ENCODE measurements around the gene SORT1. TPM values are rescaled to one million over a fixed set of nuclear protein-coding genes. Genes with fewer than 3 reads are reported as not detected.
A peak's percentile ranks its signal among the peaks of the same experiment; 100 is the strongest.

SORT1 gene
- total RNA-seq, 6 experiments from 2014 or later = 3.2 to 30.3 (median 13.7) TPM

- peak; percentile 55 to 81 (median 70) for ATAC-seq
- TF ChIP-seq POLR2A (IDR thresholded peaks at IDR 0.05) (no peak), CTCF (IDR thresholded peaks at IDR 0.05) (no peak)
Observed at GRCh38 chr1:109312978-109313775, 84.5 kb downstream of the SORT1 start.

GRCh38 chr1:109312246-109312645 lies 85.5 kb downstream of the SORT1 start:
- Histone ChIP-seq H3K4me1 (peaks cover 0 to 22% (median 5%) of the 10 kb centered on the region in 4 donors), H3K27ac (no peak overlapping the region), H3K4me3 (no peak overlapping the region), H3K36me3 (no peaks in the 10 kb centered on the region), H3K27me3 (no peaks in the 10 kb centered on the region), H3K9me3 (no peaks in the 10 kb centered on the region)
- DNase-seq (no peak), ATAC-seq (no peak)
- 86% methylated on average over 2 of the region's 2 CpGs for WGBS (ENCODE audit: insufficient coverage, low coverage, low lambda C conversion rate, missing lambda C conversion rate)
- intact Hi-C loops (cut with DNase I) = no loop called here
- TF ChIP-seq CTCF (IDR thresholded peaks at IDR 0.05) (no peak), POLR2A (IDR thresholded peaks at IDR 0.05) (no peak)

More at GRCh38 chr1:109312978-109313775, 84.5 kb downstream of the SORT1 start:
- no peaks in the 10 kb centered on the region for H3K9me3 ChIP-seq
- H3K36me3 ChIP-seq = no peaks in the 10 kb centered on the region
- WGBS (ENCODE audit: insufficient coverage, low coverage, low lambda C conversion rate, missing lambda C conversion rate) = 23% methylated on average over 12 of the region's 12 CpGs
- H3K27me3 ChIP-seq = no peaks in the 10 kb centered on the region
- H3K4me1 ChIP-seq = peaks cover 0 to 22% (median 5%) of the 10 kb centered on the region in 4 donors
- H3K4me3 ChIP-seq = no peak overlapping the region
- peak overlapping the region in 1 of 3 donors; percentile 39 for H3K27ac ChIP-seq
- intact Hi-C loops (cut with DNase I) = no loop called here
- peak in 1 of 3 donors; percentile 66 for DNase-seq

GRCh38 chr1:109309347-109309746 lies 88.4 kb downstream of the SORT1 start:
- peak in 3 of 4 donors; percentile 63 to 80 (median 65) for ATAC-seq
- WGBS (ENCODE audit: insufficient coverage, low coverage, low lambda C conversion rate, missing lambda C conversion rate) = 17% methylated on average over 2 of the region's 2 CpGs
- no peaks in the 10 kb centered on the region for H3K36me3 ChIP-seq
- H3K27me3 ChIP-seq = no peaks in the 10 kb centered on the region
- H3K9me3 ChIP-seq = no peaks in the 10 kb centered on the region
- no peak for DNase-seq
- peaks cover 0 to 22% (median 5%) of the 10 kb centered on the region in 4 donors for H3K4me1 ChIP-seq
- peak overlapping the region in 1 of 3 donors; percentile 6 for H3K27ac ChIP-seq
- no peak overlapping the region for H3K4me3 ChIP-seq
- intact Hi-C loops (cut with DNase I) = no loop called here
- TF ChIP-seq CTCF (IDR thresholded peaks at IDR 0.05) (no peak), POLR2A (IDR thresholded peaks at IDR 0.05) (no peak)

GRCh38 chr1:109307274-109308021 lies 90.3 kb downstream of the SORT1 start:
- peaks cover 0 to 11% (median 4%) of the 10 kb centered on the region in 4 donors for H3K4me1 ChIP-seq
- ATAC-seq = no peak
- no peaks in the 10 kb centered on the region for H3K36me3 ChIP-seq
- WGBS (ENCODE audit: insufficient coverage, low coverage, low lambda C conversion rate, missing lambda C conversion rate) = 73% methylated on average over 6 of the region's 14 CpGs
- intact Hi-C loops (cut with DNase I) = no loop called here
- no peak overlapping the region for H3K4me3 ChIP-seq
- no peaks in the 10 kb centered on the region for H3K27me3 ChIP-seq
- TF ChIP-seq POLR2A (IDR thresholded peaks at IDR 0.05) (no peak), CTCF (IDR thresholded peaks at IDR 0.05) (no peak)
- H3K9me3 ChIP-seq = no peaks in the 10 kb centered on the region
- no peak overlapping the region for H3K27ac ChIP-seq
- no peak for DNase-seq
